Measurements from ENCODE around the gene CHID1. TPM values are rescaled to one million over a fixed set of nuclear protein-coding genes. Genes with fewer than 3 reads are reported as not detected.

The CHID1 gene
- total and polyA plus RNA-seq, 9 of the 15 experiments (the other 6 are each of a cell fraction or from before 2014, with no cell fraction given): 15.1 to 108 (median 39.8) TPM

DNA sequence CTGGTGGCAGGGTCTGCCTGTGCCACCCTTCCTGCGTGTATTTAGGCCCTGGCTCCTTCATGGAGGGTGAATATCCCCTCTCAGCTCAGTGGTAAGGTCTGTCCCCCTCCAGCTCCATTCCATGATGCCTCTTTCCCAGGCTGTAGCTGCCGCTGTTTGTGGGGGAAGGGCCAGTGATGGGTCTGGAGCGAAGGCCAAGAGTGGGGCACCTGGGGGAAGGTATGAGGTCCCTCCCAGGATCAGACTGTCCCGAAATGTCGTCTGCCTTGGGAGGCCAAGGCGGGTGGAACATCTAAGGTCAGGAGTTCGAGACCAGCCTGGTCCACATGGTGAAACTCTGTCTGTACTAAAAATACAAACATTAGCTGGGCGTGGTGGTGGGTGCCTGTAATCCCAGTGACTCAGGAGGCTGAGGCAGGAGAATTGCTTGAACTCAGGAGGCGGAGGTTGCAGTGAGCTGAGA is 76.7 kb downstream of the CHID1 start (continued):
- TF ChIP-seq, protein P1, sequence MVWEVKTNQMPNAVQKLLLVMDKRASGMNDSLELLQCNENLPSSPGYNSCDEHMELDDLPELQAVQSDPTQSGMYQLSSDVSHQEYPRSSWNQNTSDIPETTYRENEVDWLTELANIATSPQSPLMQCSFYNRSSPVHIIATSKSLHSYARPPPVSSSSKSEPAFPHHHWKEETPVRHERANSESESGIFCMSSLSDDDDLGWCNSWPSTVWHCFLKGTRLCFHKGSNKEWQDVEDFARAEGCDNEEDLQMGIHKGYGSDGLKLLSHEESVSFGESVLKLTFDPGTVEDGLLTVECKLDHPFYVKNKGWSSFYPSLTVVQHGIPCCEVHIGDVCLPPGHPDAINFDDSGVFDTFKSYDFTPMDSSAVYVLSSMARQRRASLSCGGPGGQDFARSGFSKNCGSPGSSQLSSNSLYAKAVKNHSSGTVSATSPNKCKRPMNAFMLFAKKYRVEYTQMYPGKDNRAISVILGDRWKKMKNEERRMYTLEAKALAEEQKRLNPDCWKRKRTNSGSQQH (CRISPR knock-in tag; IDR thresholded peaks at IDR 0.05): 0 out of 2 replicates have a peak, but pooled peaks have one; percentile 16
- TF ChIP-seq, protein P2, sequence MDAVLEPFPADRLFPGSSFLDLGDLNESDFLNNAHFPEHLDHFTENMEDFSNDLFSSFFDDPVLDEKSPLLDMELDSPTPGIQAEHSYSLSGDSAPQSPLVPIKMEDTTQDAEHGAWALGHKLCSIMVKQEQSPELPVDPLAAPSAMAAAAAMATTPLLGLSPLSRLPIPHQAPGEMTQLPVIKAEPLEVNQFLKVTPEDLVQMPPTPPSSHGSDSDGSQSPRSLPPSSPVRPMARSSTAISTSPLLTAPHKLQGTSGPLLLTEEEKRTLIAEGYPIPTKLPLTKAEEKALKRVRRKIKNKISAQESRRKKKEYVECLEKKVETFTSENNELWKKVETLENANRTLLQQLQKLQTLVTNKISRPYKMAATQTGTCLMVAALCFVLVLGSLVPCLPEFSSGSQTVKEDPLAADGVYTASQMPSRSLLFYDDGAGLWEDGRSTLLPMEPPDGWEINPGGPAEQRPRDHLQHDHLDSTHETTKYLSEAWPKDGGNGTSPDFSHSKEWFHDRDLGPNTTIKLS (IDR thresholded peaks at IDR 0.05; ENCODE audit: borderline replicate concordance, low read depth): no peak
- TF ChIP-seq, protein P3, sequence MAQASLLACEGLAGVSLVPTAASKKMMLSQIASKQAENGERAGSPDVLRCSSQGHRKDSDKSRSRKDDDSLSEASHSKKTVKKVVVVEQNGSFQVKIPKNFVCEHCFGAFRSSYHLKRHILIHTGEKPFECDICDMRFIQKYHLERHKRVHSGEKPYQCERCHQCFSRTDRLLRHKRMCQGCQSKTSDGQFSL (CRISPR knock-in tag; IDR thresholded peaks at IDR 0.05): peak; percentile 79
- TF ChIP-seq, protein P3 (tag; IDR thresholded peaks at IDR 0.05): no peak
- TF ChIP-seq, protein P4, sequence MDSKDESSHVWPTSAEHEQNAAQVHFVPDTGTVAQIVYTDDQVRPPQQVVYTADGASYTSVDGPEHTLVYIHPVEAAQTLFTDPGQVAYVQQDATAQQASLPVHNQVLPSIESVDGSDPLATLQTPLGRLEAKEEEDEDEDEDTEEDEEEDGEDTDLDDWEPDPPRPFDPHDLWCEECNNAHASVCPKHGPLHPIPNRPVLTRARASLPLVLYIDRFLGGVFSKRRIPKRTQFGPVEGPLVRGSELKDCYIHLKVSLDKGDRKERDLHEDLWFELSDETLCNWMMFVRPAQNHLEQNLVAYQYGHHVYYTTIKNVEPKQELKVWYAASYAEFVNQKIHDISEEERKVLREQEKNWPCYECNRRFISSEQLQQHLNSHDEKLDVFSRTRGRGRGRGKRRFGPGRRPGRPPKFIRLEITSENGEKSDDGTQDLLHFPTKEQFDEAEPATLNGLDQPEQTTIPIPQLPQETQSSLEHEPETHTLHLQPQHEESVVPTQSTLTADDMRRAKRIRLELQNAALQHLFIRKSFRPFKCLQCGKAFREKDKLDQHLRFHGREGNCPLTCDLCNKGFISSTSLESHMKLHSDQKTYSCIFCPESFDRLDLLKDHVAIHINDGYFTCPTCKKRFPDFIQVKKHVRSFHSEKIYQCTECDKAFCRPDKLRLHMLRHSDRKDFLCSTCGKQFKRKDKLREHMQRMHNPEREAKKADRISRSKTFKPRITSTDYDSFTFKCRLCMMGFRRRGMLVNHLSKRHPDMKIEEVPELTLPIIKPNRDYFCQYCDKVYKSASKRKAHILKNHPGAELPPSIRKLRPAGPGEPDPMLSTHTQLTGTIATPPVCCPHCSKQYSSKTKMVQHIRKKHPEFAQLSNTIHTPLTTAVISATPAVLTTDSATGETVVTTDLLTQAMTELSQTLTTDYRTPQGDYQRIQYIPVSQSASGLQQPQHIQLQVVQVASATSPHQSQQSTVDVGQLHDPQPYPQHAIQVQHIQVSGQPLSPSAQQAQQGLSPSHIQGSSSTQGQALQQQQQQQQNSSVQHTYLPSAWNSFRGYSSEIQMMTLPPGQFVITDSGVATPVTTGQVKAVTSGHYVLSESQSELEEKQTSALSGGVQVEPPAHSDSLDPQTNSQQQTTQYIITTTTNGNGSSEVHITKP (IDR thresholded peaks at IDR 0.05; ENCODE audit: partially characterized antibody): peak; percentile 2
- TF ChIP-seq MEF2D (tag; conservative IDR thresholded peaks at IDR 0.05; ENCODE audit: low read depth) (0 out of 2 replicates have a peak, but pooled peaks have one; percentile 31), BHLHE40 (IDR thresholded peaks at IDR 0.05; ENCODE audit: low read length) (no peak), SAFB2 (IDR thresholded peaks at IDR 0.05; ENCODE audit: borderline replicate concordance, low read depth, low read length, severe bottlenecking) (no peak), ATF1 (CRISPR knock-in tag; IDR thresholded peaks at IDR 0.05) (no peak), ATF1 (tag; IDR thresholded peaks at IDR 0.05) (no peak), HDGF (IDR thresholded peaks at IDR 0.05) (0 out of 2 replicates have a peak, but pooled peaks have one; percentile 29), PPARD (CRISPR knock-in tag; IDR thresholded peaks at IDR 0.05) (no peak), CEBPB (tag; IDR thresholded peaks at IDR 0.05) (peak; percentile 6; the same call in 1 of the 2 replicates), CBFB (CRISPR knock-in tag; IDR thresholded peaks at IDR 0.05) (0 out of 2 replicates have a peak, but pooled peaks have one; percentile 32), NFE2 (IDR thresholded peaks at IDR 0.05; ENCODE audit: low read depth) (0 out of 2 replicates have a peak, but pooled peaks have one; percentile 13)
